ENCODE results near the gene ACTA1. TPM values are rescaled to one million over a fixed set of nuclear protein-coding genes. Genes with fewer than 3 reads are reported as not detected.
A peak's percentile ranks its signal among the peaks of the same experiment; 100 is the strongest.

Gene ACTA1
- total and polyA plus RNA-seq, 9 of the 15 experiments (the other 6 are each of a cell fraction or from before 2014, with no cell fraction given) = 0.07 to 0.36 TPM; not detected in 7

DNA sequence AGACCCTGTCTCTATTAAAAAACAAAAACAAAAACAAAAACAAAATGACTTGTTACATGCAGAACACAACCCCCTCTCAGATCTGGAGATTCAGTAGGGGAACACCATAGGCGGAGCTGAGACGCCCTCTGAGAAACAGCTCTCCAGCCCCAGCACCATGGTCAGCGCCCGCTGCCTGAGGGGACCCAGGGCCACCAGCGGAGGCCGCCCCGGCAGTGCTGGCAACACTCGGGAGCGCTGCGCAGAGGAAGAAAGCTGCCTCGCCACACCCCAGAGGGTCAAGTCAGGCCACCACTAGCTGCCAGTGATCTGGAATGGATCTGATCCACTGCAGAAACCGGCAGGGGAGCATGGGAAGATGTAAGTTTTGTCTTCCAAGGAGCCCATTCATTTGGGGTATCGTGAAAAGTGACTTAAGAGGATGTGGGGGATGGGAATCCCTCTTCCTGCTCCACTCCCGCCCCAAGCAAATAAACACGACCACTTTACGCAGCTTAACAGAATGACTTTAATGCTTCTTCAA lies 3.1 kb downstream of the ACTA1 start (continued):
- no peak for TF ChIP-seq CHD7 (IDR thresholded peaks at IDR 0.05; ENCODE audit: low read depth, low read length)
- no peak for TF ChIP-seq ZNF445 (CRISPR knock-in tag; IDR thresholded peaks at IDR 0.05; ENCODE audit: low read depth)
- TF ChIP-seq KDM5B (IDR thresholded peaks at IDR 0.05; ENCODE audit: insufficient replicate concordance, low read depth, low read length) = no peak
- TF ChIP-seq ELF1 (tag; IDR thresholded peaks at IDR 0.05) = no peak
- peak; percentile 23; the same call in 1 of the 2 replicates for TF ChIP-seq GATA2 (CRISPR knock-in tag; IDR thresholded peaks at IDR 0.05)
- TF ChIP-seq CREM (IDR thresholded peaks at IDR 0.05; ENCODE audit: low read depth) = 0 out of 2 replicates have a peak, but pooled peaks have one; percentile 15
- TF ChIP-seq FUS (optimal IDR thresholded peaks at IDR 0.05; ENCODE audit: low read depth, low read length) = no peak
- TF ChIP-seq ZNF316 (IDR thresholded peaks at IDR 0.05) = no peak
- no peak for TF ChIP-seq ATF2 (CRISPR knock-in tag; IDR thresholded peaks at IDR 0.05)
- TF ChIP-seq ZNF175 (CRISPR knock-in tag; IDR thresholded peaks at IDR 0.05; ENCODE audit: low read depth) = no peak
- no peak for TF ChIP-seq PHTF2 (CRISPR knock-in tag; IDR thresholded peaks at IDR 0.05)
- no peak for TF ChIP-seq ZMIZ1 (IDR thresholded peaks at IDR 0.05; ENCODE audit: low read depth in 2 of 2, low read length in 2 of 2)

Data from K562 (cell line).